ENCODE measurements around the gene HDAC9. TPM values are rescaled to one million over a fixed set of nuclear protein-coding genes. Genes with fewer than 3 reads are reported as not detected.

Gene HDAC9
- polyA plus RNA-seq, 1 of the 3 experiments (the other 2 are of a cell fraction), result 11.6 TPM

- Histone ChIP-seq H3K4me1 (ENCODE audit: control insufficient read depth in 1 of 2, insufficient read depth in 2 of 2, low read depth in 1 of 2, low read length in 1 of 2) (peaks cover 0 to 29% of the 10 kb centered on the region in 2 experiments; a peak in 2 of 4 replicates), H3F3A (replicated peaks; ENCODE audit: insufficient read depth) (no peaks in the 10 kb centered on the region), H3K27ac (ENCODE audit: low read depth in 2 of 2, low read length in 1 of 2) (peak overlapping the region in 1 of 2 experiments; percentile 95; a peak in 2 of 4 replicates), H4K20me1 (ENCODE audit: insufficient read depth) (no peaks in the 10 kb centered on the region), H3K9ac (no peak overlapping the region), H3K9me3 (no peaks in the 10 kb centered on the region), H2AFZ (ENCODE audit: low read depth) (no peak overlapping the region), H3K27me3 (ENCODE audit: insufficient read depth) (no peaks in the 10 kb centered on the region), H3K4me2 (no peak overlapping the region), H3K36me3 (replicated peaks in 1 of 2; ENCODE audit: control insufficient read depth in 1 of 2, insufficient read depth in 2 of 2, low read length in 1 of 2) (no peaks in the 10 kb centered on the region), H3K4me3 (ENCODE audit: low read depth in 2 of 2, low read length in 1 of 2) (no peak overlapping the region), H3K79me2 (ENCODE audit: insufficient read depth) (no peaks in the 10 kb centered on the region), H3K9me2 (no peaks in the 10 kb centered on the region)
- 100% methylated on average over 2 of the region's 2 CpGs for WGBS (ENCODE audit: low lambda C conversion rate)
- no peak for DNase-seq
- TF ChIP-seq GATA2 (CRISPR knock-in tag; IDR thresholded peaks at IDR 0.05), result peak; percentile 55
- no peak for TF ChIP-seq SIN3A (IDR thresholded peaks at IDR 0.05; ENCODE audit: borderline replicate concordance, low read depth, low read length)
- TF ChIP-seq EP300 (IDR thresholded peaks at IDR 0.05; ENCODE audit: borderline replicate concordance in 1 of 2, low read depth in 1 of 2, low read length in 1 of 2), result peak in 1 of 2 experiments; percentile 68; a peak in 1 of 4 replicates
- ChIA-PET POLR2A (interaction anchor here (1.1 to 1.7 kb wide), 2 partner anchors 23 to 561 kb away, joined by 3 to 8 read pairs; partner anchors contain the start of gene HDAC9), CTCF (interaction anchor here (0.6 to 2.1 kb wide), 11 partner anchors 10 to 419 kb away, joined by 3 to 13 read pairs (median 5); partner anchors contain the start of gene HDAC9)
These were observed 23.4 kb upstream of the HDAC9 start for GRCh38 chr7:18472161-18472483.

GRCh38 chr7:18473119-18473518 is 22.4 kb upstream of the HDAC9 start:
- POLR2A ChIA-PET, result no interaction called here
- Histone ChIP-seq H3K9me3 (no peaks in the 10 kb centered on the region), H3K4me2 (no peak overlapping the region)

More at GRCh38 chr7:18473119-18473518, 22.4 kb upstream of the HDAC9 start:
- DNase-seq, result no peak
- Histone ChIP-seq H3K27me3 (ENCODE audit: insufficient read depth) (no peaks in the 10 kb centered on the region), H3K36me3 (replicated peaks in 1 of 2; ENCODE audit: control insufficient read depth in 1 of 2, insufficient read depth in 2 of 2, low read length in 1 of 2) (no peaks in the 10 kb centered on the region), H3K79me2 (ENCODE audit: insufficient read depth) (no peaks in the 10 kb centered on the region), H3F3A (replicated peaks; ENCODE audit: insufficient read depth) (no peaks in the 10 kb centered on the region), H3K9me2 (no peaks in the 10 kb centered on the region), H3K9ac (no peak overlapping the region), H3K27ac (ENCODE audit: low read depth in 2 of 2, low read length in 1 of 2) (peak overlapping the region in 1 of 2 experiments; percentile 95; a peak in 2 of 4 replicates), H3K4me3 (ENCODE audit: low read depth in 2 of 2, low read length in 1 of 2) (no peak overlapping the region), H4K20me1 (ENCODE audit: insufficient read depth) (no peaks in the 10 kb centered on the region), H3K4me1 (ENCODE audit: control insufficient read depth in 1 of 2, insufficient read depth in 2 of 2, low read depth in 1 of 2, low read length in 1 of 2) (peaks cover 0 to 30% of the 10 kb centered on the region in 2 experiments; a peak in 2 of 4 replicates), H2AFZ (ENCODE audit: low read depth) (no peak overlapping the region)
- 88% methylated on average over 2 of the region's 2 CpGs for WGBS (ENCODE audit: low lambda C conversion rate)
- no peak for TF ChIP-seq IRF3 (IDR thresholded peaks at IDR 0.05; ENCODE audit: low read depth, low read length)
- no peak for TF ChIP-seq MXI1 (IDR thresholded peaks at IDR 0.05; ENCODE audit: low read depth, low read length)
- TF ChIP-seq RAD21 (IDR thresholded peaks at IDR 0.05; ENCODE audit: low read length), result no peak
- TF ChIP-seq RXRA (IDR thresholded peaks at IDR 0.05; ENCODE audit: borderline replicate concordance, low read depth), result no peak
- TF ChIP-seq MAX (IDR thresholded peaks at IDR 0.05; ENCODE audit: low read depth), result no peak
- no peak for TF ChIP-seq USF1 (IDR thresholded peaks at IDR 0.05; ENCODE audit: borderline replicate concordance, low read depth)
- no peak for TF ChIP-seq EP300 (IDR thresholded peaks at IDR 0.05; ENCODE audit: borderline replicate concordance in 1 of 2, low read depth in 1 of 2, low read length in 1 of 2)
- TF ChIP-seq MEF2A (IDR thresholded peaks at IDR 0.05; ENCODE audit: borderline replicate concordance, low read depth), result no peak
- no peak for TF ChIP-seq SIN3A (IDR thresholded peaks at IDR 0.05; ENCODE audit: borderline replicate concordance, low read depth, low read length)
- TF ChIP-seq YY1 (IDR thresholded peaks at IDR 0.05; ENCODE audit: low read depth), result no peak
- TF ChIP-seq REST (IDR thresholded peaks at IDR 0.05; ENCODE audit: low read depth, low read length), result no peak
- TF ChIP-seq NRF1 (IDR thresholded peaks at IDR 0.05; ENCODE audit: low read depth, low read length), result no peak
- no peak for TF ChIP-seq FOXJ3 (CRISPR knock-in tag; IDR thresholded peaks at IDR 0.05)
- no peak for TF ChIP-seq FOXM1 (IDR thresholded peaks at IDR 0.05; ENCODE audit: low read depth)
- TF ChIP-seq CHD2 (IDR thresholded peaks at IDR 0.05; ENCODE audit: low read length, partially characterized antibody), result no peak
- no peak for TF ChIP-seq TCF12 (IDR thresholded peaks at IDR 0.05)
- CTCF ChIA-PET, result interaction anchor here (0.6 to 2.1 kb wide), 9 partner anchors 9 to 121 kb away, joined by 3 to 9 read pairs (median 5); no protein-coding TSS in a partner anchor

Measured in SK-N-SH (cell line).